ENCODE results near the gene H2BK1.

Gene H2BK1

GRCh38 chr7:151231080-151231479, 20.8 kb upstream of the H2BK1 start:
- DNase-seq = no peak

- no peak for DNase-seq
Measured at GRCh38 chr7:151229249-151229648, 19.0 kb upstream of the H2BK1 start.

DNA sequence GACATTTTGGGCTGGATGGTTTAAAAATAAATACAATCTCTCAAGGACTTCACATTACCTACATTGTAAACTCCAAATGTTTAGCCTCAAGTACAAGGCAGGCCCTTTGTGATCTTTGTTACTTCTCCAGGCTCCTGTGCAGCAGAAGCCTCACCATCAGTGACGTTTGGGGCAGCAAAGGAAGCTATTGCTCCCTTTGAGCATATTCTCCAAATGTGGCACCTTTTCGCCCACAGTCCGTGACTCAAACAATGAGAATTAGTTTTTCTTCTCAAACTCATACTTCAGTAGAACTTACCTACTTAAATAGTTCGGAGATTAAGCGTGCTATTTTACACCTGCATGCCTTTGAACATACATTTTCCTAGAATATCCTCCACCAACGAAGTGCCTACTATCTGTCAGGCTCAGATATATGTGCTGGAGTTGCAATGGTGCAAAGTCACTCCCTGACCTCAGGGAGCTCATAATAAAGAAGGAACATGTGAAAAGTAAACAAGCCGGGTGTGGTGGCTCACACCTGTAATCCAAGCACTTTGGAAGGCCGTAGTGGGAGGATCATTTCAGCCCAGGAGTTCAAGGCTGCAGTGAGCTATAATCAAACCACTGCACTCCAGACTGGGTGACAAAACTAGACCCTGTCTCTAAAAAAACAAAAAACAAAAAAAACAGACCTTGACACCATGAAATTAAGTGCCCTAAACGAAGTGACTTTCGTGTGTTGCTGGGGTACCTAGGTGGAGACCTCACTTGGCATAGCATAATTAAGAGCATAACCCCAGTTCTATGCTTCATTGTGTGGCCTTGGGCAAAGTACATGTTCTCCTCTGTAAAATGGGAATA, 18.0 kb upstream of the H2BK1 start:
- no peak for DNase-seq

DNA sequence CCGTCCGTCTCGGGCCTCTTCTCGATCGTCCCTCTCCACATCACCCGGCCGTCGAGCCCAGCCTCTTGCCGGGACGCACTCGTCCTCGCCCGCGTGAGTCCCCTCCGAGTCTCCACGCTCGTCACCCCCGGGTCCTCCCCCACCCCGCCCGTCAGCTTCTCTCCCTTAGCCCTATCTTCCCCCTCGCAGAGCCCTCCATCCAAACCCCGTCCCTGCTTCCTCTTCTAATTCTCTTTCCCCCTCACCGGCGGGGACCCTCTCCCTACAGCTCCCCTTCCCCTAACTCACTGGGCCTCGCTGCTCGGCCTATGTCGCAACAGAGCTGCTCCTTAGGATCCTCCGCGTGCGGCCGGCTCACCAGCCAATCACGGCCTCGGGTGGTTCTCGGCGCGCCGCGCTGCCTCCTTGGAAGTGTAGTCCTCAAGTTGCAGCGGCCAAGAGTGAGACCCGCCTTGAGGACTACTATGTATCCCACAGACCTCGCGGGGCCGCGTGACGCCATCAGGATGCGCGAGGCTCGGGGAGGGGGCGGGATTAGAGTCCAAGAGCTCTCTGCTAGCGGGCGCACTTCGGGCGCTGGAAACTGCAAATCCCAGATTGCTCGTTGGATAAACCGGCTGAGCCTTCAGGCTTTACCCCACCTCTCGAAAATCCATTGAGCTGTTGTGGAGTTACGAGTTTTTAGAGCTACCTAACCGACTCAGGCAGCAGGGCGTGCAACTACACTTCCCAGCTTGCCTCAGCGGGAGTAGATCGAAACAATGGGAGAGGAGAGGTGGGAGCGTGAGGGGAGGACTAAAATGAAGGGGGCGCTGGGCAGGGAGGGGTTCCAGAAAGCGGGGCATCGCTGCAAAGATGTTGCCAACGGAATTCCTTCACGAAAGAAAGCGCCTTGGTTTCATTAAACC, 16.8 kb upstream of the H2BK1 start, which contains the start of gene ABCF2:
ABCF2 (minus strand) TSS at position 331 of the 908 bp plus-strand sequence. CDS start 747 bp downstream, outside the sequence.
- peak; percentile 99 for DNase-seq

DNA sequence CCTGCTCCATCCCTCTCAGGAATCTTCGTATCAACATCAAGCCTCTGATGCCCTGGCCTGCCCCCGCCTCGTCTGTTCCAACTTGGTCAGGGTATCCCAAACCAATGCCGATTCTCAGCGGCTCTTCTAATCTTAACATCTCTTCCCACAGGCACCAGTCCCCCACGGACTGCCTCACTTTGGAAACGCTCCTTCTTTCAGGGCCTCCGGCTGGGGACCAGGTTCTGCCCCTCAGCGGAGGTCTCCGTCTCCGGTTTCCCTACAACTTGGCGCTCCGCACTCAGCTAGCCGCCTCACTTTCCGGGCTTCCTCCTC, 16.2 kb upstream of the H2BK1 start:
- DNase-seq = no peak

GRCh38 chr7:151225948-151226510, 15.7 kb upstream of the H2BK1 start:
- DNase-seq = peak; percentile 58

- DNase-seq = no peak
Measured at GRCh38 chr7:151223728-151224127, 13.4 kb upstream of the H2BK1 start.

DNA sequence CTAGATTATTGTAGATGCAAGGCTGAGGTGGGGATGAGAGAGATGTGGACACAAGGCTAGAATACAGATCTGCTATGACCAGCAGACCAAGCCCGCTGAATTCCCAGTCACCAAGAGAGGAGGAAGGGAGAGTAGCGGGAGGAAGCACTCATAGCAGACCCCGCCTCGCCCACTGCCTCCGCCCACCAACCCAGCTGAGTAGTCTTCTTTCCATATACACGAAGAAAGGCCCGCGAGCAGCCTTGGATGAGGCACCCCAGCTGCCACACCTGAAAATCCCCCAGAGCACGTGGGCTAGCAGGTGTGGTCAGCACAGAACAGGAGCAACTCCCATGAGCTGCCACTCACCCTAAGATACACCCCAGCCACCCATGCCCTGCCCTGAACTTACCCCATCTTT, 7.9 kb upstream of the H2BK1 start:
- no peak for DNase-seq

GRCh38 chr7:151215396-151215795, 5.1 kb upstream of the H2BK1 start:
- DNase-seq = no peak

GRCh38 chr7:151213826-151214225, 3.5 kb upstream of the H2BK1 start:
- DNase-seq = no peak

DNA sequence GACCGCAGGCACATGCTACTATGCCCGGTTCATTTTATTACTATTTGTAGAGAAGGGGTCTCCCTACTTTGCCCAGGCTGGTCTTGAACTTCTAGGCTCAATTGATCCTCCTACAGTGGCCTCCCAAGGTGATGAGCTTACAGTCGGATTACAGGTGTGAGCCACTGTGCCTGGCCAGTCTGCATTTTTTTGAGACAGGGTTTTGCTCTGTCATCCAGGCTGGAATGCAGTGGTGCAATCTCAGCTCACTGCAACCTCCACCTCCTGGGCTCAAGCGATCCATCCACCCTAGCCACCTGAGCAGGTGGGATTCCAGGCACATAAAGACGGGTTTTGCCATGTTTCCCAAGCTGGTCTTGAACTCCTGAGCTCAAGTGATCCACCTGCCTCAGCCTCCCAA, 2.3 kb upstream of the H2BK1 start:
- DNase-seq = no peak

GRCh38 chr7:151211155-151211772, 976 bp upstream of the H2BK1 start:
- DNase-seq = no peak

- DNase-seq = no peak
Measured at GRCh38 chr7:151209588-151209987, 700 bp downstream of the H2BK1 start.

DNA sequence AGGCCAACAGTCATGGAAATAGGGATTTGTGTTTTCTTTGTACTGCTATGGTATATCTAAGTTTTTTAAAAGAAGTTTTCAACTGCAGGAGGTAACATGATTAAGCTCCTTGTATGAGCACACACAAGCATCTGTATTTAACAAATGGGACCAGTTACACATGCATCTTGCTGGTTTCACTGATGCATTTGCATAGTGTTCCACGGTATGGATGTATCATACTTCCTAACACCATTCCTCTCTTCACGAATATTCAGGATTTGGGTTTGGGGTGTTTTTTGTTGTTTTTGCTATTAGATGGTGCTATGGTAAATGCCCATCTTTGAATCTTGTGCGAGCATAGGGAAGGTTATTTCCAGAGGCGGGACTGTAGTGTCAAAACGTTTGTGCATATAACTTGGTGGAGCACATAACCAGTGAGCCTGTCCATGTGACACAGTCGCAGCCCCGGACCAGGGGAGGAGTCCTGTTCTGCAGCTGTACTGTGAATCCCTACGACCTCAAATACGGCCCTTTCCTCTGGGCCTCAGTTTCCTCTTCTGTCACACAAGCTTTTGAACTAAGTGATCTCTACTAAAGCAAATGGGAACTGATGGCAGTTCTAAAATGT, 1.9 kb downstream of the H2BK1 start:
- DNase-seq = no peak

DNA sequence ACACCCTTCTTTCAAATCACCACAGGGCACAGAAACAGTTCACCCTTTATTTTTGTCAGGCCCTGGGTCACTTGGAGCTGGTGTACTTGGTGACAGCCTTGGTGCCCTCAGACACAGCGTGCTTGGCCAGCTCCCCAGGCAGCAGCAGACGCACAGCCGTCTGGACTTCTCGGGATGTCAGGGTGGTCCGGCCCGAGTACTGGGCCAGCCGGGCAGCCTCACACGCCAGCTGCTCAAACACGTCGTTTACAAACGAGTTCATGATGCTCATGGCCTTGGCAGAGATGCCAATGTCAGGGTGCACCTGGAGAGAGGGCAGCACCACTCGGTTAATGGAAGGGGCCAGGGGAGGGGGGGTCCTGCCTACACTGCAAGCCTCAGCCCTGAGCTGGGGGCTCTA, 2.5 kb downstream of the H2BK1 start:
- DNase-seq = no peak

GRCh38 chr7:151207315-151207714, 3.0 kb downstream of the H2BK1 start:
- no peak for DNase-seq

GRCh38 chr7:151206914-151207313, 3.4 kb downstream of the H2BK1 start:
- DNase-seq = no peak

DNA sequence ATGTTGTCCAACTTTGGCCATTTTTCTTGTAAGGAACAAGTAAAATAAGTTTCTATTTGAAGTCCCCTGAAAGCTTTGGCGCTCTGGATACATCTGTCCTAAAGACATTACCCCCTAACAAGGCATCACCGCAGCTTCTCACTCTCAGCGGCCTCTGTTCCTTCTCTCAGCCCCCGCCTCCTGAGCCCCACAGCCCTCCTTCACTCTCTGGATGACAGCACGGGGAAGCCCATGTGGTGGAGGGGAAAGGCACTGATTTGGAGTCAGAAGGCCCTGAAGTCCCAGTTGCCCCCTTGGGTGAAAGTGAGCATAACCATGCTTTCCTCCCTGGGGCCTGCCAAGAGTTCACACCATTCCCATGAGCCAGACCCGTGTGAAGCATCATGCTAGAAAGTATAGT, 4.6 kb downstream of the H2BK1 start:
- no peak for DNase-seq

- DNase-seq = no peak
Measured at GRCh38 chr7:151204383-151205032, 5.8 kb downstream of the H2BK1 start.

DNA sequence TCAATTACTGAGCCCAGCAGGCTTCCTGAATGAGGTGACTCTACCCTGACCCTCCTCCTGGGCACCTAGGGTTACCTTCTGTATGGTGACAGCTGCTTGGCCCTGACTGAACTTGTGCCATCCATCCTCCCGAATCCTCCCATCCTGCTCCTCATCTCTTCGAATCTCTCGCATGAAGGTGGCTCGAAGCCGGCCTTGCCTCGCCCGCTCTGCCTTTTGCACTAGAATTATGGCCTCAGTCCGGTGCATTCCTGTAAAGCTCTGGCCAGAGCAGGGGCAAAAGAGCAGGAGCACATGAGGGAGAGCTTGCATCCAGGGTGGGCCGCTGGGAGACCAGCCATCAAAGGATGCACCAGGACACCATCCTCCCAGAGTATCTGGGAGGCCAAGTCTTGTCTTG, 7.5 kb downstream of the H2BK1 start:
- no peak for DNase-seq

GRCh38 chr7:151201751-151202150, 8.5 kb downstream of the H2BK1 start:
- no peak for DNase-seq

DNA sequence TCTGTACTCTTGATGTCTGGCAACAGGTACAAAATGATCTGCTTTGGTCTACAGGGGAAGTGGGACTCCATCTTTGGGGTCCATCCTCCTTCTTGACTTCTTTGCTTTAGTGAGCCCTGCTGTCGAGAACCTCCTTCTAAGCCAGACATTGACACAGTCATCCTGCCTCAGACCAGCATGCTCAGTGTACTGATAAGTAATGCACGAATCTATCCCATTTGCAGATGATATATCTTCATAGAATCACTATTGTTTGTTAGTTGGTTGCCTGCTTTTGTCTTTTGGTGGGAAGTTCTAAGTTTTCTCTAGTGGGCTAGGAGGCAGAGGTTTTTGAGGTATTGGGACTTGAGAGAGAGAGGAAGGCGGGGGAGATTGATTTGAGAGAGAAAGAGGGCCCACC, 8.9 kb downstream of the H2BK1 start:
- no peak for DNase-seq

Data from inflammatory macrophage treated with lipopolysaccharide for 4 hours (primary cell).